GM19468 (cell line): ENCODE data around the gene PCDH9.

Experiments
- ATAC-seq: cut with Tn5 transposase; IDR thresholded peaks from one replicate; pipeline ENCODE4 v1.9.1; 2021; ENCODE audit warnings: mild to moderate bottlenecking, moderate library complexity, moderate number of reproducible peaks; ENCODE audit not compliant: unreplicated experiment; ENCODE audit errors: extremely low read depth

PCDH9 gene

GRCh38 chr13:66562054-66562453 lies 668.1 kb downstream of the PCDH9 start:
- no peak for ATAC-seq

- no peak for ATAC-seq
Measured at GRCh38 chr13:66560991-66561390, 669.1 kb downstream of the PCDH9 start.

DNA sequence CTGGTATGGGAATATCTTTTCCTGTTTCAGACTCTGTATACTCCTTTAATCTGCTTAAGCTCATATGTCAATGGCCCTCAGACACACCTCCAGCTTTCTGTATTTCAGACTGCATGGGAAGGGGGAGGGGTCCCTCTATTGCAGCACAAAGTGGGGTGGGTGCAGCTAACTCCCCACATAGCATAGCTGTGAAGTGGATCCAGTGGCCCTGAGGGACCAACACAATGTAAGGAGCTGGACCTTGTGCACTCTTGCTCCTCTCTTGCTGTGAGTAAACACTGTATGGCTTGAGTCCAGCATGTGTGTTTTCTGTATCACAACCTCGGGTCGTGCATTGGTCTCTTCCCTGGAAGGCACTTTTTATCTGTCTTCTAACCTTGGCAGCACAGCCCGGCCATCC lies 669.9 kb downstream of the PCDH9 start:
- ATAC-seq = no peak

DNA sequence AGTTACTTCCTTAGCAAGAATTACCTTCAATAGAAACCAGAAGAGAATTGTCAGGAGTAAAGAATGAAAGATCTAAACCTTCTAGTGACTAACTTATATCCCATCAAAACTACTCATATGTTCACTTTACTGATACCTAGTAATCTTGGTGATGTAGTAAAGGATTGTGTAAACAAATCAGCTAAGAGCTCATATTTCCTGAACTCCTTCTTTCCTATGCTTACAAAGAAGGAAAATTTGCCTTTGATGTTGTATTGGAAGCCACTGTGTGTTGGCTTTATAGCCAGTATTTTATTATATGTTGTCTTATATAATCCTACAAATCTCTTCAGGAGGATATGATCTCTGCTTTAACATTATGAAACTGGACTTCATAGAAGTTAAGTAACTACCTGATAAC lies 671.0 kb downstream of the PCDH9 start:
- no peak for ATAC-seq

DNA sequence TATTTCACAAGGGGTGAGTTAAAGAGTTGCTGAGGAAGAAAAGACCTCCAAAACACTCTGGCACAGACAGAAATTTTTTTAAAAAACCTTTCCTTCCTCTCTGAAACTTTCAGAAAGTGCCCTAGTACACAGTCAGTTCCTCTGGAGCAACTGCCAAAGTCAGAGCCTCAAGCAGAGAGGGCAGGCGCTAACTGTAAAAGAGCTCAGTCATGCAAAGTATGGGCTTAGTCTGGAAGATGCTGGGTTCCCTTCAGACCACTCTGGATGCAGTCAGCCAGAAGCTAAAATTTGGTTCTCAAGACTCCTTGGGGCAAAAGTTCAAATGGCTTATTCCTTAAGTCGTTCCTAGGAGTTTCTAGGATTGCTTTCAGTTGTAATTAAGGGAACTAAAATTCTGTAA lies 671.6 kb downstream of the PCDH9 start:
- ATAC-seq = no peak

DNA sequence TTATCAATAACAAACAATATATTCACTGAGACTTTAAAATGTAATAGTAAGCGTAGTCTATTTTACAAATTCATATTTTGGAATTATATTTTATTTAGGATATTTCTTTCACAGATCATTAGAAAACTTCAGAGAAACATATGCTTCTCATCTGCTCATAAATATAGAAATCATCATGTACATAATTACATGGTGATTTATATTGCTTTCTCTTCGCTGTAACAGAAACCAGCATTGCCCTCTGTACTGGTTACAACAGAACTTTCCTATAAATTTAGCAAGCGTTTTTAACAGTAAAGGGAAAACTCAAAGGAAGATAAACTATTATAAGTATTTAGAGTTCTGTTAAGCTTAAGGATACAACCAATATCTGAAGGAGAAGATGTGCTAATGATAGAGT lies 672.8 kb downstream of the PCDH9 start:
- no peak for ATAC-seq

GRCh38 chr13:66556306-66556705 lies 673.8 kb downstream of the PCDH9 start:
- no peak for ATAC-seq

DNA sequence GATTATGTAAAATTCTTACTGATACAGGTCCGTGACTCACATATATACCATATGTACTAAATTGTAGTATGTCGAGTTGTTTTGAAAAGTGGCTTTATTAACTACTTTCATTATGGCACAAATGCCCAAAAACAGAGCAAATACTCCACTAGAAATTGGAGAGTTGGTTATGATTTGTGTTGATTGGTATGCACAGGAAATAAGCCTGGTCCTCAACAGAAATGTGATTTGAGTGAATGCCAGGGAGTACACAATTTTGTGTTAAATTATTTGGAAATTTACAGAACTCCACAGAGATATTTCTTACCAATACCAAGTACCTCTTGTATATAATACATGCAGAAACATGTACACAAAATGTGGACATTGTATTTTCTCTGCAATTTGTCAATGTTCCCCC lies 676.7 kb downstream of the PCDH9 start:
- ATAC-seq = no peak

DNA sequence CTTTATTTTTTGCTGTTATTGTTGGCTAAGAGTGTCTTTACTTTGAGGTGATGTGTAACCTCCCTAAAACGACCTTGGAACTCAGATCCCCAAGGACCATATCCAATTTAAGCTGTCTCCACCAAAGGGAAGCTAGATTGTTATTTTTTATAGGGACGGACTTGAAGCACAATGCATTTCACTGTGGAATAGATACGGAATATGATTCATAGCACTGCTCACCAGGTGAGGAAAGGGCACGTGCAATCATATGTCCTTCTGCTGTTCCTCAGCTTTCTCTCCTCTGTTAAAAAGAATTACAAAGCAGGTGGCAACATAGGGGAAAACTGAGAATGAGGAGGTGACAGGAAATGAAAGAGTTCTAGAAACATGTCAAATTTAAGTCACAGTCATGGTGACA lies 679.0 kb downstream of the PCDH9 start:
- no peak for ATAC-seq

DNA sequence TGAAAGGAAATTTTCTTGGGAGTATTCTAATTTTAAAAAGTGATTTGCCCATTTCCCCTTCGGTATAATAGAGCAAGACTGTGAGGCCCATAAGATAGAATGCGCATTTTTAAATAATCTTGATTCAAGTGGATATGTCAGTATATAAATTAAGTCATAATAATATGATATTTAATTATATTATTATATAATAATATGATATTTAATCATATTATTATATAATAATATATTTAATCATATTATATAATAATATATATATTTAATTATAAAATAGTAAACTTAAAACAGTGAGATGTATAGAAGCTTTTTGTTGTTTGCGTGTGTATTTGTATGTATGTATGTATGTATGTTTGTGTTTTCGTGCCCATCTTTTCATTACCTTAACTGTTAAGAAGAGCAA lies 682.5 kb downstream of the PCDH9 start:
- no peak for ATAC-seq

GRCh38 chr13:66546534-66547379 lies 683.4 kb downstream of the PCDH9 start:
- no peak for ATAC-seq

DNA sequence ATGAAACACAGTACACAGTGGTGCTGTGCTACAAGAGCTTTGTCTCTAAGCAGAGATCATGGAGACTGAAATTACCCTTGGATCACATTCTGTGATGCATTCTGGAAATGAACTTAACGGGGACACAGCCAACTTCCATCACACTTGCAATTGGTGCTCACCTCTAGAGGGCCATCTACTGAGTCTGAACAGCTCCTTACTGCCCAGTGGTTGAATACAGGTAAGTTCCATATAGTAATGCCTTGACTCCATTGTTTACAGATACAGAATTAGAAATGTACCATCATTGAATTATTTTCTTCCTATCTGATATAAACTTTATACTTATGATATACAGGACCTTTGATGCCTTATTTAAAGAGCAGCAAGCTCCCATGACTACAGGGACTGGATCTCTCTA lies 686.4 kb downstream of the PCDH9 start:
- peak; percentile 14 for ATAC-seq

GRCh38 chr13:66537417-66537816 lies 692.7 kb downstream of the PCDH9 start:
- no peak for ATAC-seq

DNA sequence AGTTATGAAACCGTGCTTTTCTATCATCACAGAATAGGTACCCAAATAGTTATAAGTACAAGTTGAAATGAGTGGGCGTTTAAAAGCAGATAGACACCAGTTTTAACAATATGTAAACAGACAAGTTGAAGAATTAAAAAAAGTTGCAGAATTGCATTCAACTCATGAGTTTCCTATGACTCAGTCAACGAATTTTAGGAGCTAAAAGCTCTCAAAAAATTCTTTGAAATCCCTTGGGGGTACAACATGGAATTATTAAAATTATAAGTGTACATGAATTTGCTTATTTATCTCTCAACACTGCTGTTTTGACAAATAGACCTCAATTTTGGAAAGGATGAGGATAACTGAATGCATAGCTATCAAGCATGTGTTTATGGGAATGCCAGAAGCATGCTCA lies 693.4 kb downstream of the PCDH9 start:
- ATAC-seq = no peak

- ATAC-seq = no peak
Measured at GRCh38 chr13:66534561-66534960, 695.6 kb downstream of the PCDH9 start.

GRCh38 chr13:66532845-66533244 lies 697.3 kb downstream of the PCDH9 start:
- ATAC-seq = no peak

DNA sequence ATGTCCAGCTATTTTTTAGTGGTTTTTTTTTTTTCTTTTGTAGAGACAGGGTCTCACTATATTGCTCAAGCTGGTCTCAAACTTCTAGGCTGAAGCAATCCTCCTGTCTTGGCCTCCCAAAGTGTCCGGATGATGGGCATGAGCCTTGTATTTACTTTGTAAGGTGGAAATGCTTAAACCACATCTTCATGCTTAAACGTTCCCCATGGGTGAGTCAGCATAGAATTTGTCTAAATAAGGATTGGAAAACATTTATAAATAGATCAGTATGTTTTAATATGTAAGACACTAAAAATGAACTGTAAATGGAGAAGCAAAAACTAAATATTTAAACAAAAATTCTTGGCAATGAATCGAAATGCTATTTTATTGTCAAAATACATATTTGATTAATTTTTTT lies 698.0 kb downstream of the PCDH9 start:
- no peak for ATAC-seq

- no peak for ATAC-seq
Measured at GRCh38 chr13:66530686-66531085, 699.5 kb downstream of the PCDH9 start.

GRCh38 chr13:66530158-66530557 lies 700.0 kb downstream of the PCDH9 start:
- ATAC-seq = no peak

DNA sequence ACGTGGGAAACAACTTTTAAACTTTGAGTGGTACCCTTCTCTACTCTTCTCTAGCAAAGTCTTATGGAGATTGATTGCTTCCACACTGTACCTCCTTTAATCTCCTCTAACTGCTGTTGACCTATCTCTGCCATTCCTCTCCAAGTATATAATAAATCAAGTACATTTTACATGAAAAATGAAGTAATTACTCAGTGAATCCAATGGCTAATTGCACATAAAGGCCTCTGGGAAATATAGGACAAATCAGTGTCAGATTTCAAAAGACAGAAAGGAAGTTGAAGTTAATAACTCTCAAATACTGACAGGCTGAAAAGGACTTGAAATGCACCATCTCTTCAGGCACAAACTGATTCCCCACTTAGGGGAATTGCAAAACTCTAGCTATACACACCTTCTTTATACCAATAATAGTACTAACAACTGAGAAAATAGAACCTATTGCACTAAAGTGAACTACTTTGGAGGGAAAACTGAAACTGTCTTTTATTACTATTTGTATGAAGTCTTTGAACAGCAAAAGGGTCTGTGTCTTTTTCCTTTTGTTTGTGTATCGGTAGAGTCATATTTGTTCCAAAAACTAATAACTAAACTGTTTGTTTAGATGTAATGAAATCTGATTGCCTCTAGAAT lies 701.1 kb downstream of the PCDH9 start:
- no peak for ATAC-seq

DNA sequence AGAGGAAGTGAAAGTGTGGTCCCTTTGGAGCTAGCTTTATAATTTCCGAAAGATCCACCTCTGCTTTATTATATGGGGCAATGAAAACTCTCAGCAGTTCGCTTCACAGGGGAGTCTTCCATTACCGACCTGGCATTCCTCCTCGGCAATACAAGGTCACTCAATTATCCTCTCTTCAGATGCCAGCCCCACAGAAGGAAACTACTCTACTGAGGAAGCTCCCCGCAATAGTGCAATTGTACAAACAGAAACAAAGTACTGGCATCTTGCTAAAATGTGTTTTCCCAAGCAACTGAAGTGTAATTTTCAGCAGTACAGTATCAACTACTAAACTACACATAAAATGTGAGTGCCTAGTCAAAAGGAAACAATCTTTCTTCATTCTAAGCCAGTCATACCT lies 702.0 kb downstream of the PCDH9 start:
- ATAC-seq = no peak
